Measurements from ENCODE around the gene BCL2L11.

The BCL2L11 gene

GRCh38 chr2:111167076-111167862 is 46.6 kb downstream of the BCL2L11 start:
- FAIRE-seq (no peak), DNase-seq (ENCODE audit: insufficient read length, low spot score) (no peak)

GRCh38 chr2:111167863-111168162 is 47.1 kb downstream of the BCL2L11 start:
- DNase-seq (ENCODE audit: insufficient read length, low spot score) = no peak
- FAIRE-seq = no peak

- no peak for FAIRE-seq
Observed at GRCh38 chr2:111168528-111169239, 48.0 kb downstream of the BCL2L11 start.

DNA sequence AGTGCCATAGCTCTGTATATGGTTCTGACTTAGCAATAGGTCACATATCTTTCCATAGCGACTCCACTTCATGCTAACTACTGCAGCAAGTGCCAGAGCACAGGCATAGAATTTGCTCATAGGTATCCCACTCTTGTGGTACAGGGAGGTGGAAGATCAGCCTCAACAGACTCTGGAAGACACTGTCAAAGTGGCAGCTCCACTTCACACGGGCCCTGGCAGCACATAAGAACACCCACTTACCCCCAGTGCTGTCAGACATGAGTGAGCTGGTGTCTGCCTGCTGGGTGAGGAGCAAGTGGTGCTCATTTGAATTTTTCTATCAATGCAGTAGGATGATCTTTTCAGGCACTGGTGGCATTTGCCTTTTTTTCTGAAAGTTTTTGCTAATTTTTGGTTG is 48.6 kb downstream of the BCL2L11 start:
- no peak for DNase-seq (ENCODE audit: insufficient read length, low spot score)
- FAIRE-seq = no peak

More at GRCh38 chr2:111168528-111169239, 48.0 kb downstream of the BCL2L11 start:
- DNase-seq (ENCODE audit: insufficient read length, low spot score) = peak; percentile 70

GRCh38 chr2:111169924-111170323 is 49.2 kb downstream of the BCL2L11 start:
- no peak for FAIRE-seq

DNA sequence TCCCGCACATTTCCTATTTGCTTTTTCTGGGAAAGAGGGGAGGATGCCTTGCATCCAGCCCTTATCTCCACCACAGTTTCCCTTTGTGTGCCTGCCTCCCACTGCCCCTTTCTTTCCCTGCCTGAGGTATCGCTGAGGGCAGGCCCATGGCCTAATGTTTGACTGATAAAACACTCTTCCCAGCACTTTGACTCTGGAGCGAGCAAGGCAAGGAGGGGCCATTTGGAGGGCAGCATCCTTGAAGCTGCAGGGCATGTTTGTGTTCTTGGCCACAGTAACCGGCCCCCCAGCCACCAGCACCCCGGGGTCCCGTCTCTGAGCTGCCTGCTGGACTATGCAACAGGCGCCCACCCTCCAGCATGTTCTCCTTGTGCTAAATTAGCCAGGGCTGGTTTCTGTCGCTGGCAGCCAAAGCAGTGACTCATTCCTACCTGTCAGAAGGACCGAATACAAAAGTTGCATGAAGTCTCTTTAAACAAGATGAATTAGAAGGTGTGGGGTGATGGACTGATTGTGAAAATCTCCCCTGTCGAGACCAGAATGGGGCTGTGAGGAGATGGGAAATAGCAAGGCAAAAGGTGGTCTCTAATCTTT is 50.7 kb downstream of the BCL2L11 start:
- no peak for DNase-seq (ENCODE audit: insufficient read length, low spot score)
- FAIRE-seq = no peak

More at GRCh38 chr2:111169924-111170323, 49.2 kb downstream of the BCL2L11 start:
- no peak for DNase-seq (ENCODE audit: insufficient read length, low spot score)

GRCh38 chr2:111172666-111173065 is 52.0 kb downstream of the BCL2L11 start:
- no peak for DNase-seq (ENCODE audit: insufficient read length, low spot score)
- no peak for FAIRE-seq

DNA sequence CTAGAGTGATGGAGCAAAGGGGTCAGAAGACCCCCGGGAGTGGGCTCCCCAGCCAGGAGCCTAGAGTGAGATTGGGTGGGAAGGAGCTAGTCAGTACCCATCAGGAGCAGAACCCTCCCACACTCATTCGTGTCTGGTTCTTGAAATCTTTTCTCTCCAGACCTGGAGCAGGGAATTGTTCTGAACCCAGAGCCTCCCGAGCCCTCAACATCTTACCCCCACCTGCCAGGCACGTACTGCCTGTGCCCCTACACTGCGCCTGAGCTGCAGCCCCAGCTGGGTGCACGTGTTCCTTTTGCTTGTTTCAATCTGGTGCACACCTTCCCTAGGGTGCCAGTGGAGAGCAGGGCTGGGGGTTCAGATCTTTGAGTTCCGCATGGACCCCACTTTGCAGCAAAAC is 52.6 kb downstream of the BCL2L11 start:
- FAIRE-seq = no peak

DNA sequence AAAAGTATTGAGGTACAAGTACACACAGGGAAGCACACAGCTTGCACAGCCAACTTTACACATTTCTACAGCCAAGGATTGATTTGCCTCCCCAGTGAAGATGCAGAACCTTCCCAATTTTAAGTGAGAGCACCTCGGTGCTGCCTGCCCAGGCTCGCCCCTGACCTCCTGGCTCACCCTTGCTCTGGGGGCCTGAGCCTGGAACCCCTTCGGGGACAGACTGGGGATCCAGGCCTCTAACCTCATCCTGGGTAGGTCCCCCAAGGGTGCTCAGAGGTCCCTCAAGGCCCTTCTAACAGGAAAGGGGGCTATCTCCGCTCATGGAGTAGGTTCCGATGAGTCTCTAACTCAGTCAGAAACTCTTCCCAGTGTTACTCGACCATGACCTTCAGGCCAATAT is 53.1 kb downstream of the BCL2L11 start:
- no peak for FAIRE-seq

More for the DNA sequence above, 52.6 kb downstream of the BCL2L11 start:
- DNase-seq (ENCODE audit: insufficient read length, low spot score) = no peak

GRCh38 chr2:111175615-111176014 is 54.9 kb downstream of the BCL2L11 start:
- DNase-seq (ENCODE audit: insufficient read length, low spot score) (no peak), FAIRE-seq (no peak)

More for the DNA sequence above, 53.1 kb downstream of the BCL2L11 start:
- DNase-seq (ENCODE audit: insufficient read length, low spot score) = no peak

DNA sequence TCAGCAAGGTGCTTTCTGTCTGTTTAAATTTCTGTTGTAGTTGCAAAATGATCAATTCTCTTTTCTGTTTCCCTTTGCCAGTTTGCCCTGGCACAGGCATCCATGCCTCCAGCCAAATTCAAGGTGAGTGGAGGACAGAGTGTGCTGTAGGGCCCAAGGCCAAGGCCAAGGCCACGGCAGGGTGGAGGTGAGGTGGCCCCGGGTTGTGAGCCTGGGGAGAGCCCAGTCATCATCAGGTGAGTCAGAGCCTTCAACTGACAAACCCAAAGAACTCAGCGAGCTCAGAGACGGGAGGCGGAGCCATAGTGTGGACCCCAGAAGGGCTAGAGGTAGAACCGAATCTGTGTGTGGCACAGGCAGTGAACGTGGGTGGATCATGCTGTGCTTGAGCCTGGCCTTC is 55.7 kb downstream of the BCL2L11 start:
- FAIRE-seq (no peak), DNase-seq (ENCODE audit: insufficient read length, low spot score) (no peak)

DNA sequence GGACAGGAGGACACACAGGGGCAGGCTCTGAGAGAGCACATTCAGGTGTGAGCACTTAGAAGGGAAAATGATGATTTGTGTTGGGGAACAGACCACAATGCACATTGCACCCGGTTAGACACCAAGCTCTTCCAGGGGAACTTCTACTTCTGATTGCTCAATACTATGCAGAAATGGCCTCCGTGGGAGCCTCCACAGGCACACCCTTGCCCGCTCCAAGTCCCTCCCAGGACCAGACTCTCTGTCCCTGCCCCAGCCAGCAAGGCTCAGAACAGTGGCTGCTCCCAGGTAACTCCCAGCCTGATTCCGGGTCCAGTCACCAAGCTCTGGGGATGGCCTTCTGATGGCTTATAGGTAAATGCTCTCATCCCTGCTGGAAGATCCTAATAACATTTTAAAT is 56.2 kb downstream of the BCL2L11 start:
- DNase-seq (ENCODE audit: insufficient read length, low spot score) = no peak
- FAIRE-seq = no peak

DNA sequence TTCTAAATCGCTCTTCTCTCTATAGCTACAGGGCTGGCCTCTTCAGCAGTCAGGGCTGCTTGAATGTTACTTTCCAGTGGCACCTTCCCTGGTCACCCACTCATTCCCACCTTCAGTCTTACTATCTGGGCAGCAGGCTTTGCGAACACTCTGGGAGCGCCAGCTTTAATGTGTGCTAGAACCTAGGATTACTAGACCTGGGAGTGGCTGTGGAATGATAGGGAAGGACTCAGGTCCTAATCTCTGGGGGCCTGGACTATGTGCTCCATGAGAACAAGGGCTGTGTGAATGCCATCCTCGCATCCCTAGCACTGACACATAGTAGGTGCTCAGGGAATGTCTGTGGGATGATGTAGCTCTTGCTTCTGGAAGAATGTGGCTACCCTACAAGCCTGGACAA is 57.6 kb downstream of the BCL2L11 start:
- FAIRE-seq (no peak), DNase-seq (ENCODE audit: insufficient read length, low spot score) (no peak)

DNA sequence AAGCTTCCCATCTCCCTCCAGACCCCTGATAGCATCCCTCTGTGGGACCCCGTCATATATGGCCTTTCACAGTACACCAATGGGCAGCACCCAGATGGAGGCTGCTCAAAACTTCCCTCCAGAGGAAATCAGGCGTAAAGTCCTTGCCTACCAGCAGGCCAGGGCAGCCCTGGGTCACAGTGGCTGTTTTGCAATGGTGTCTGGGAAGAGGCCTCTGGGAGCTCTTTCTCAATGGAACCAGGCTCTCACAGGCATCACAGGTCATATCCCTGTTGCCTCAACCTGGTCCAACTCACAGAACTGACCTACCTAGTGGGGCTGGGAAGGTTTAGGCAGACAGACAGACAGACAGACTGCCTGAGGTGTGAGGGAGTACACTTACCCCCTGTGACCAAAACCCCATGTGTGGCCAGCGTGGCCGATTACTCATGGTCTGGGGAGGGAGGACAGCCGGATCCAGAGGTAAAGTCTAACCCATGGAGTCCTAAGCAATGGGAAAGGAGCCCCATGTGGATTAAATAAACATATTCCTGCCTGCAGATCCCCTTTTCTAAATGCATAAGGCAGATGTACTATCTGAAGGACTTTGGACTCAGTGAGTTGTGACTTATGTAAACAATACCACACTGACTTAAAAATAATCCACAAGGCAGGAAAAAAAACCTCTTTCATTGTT is 58.2 kb downstream of the BCL2L11 start:
- FAIRE-seq (peak; percentile 36), DNase-seq (ENCODE audit: insufficient read length, low spot score) (no peak)

DNA sequence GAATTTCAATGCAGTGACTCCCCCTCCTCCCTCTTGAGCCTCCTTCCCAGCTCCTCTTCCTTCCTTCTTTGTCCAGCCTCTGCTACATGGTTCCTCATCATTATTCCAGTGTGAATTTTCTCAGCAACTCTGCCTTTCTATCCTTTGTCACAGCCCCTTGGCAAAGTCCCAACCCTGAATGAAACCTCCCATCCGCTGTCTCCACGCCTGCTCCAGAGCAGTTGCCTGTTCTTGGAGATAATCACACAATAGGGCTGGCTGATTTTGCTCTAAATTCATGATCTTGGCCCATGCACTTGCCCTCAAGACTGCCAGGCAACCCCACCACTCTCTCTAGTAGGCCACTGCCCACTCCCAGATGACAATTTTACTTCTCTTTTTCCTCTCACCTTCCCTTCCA is 61.4 kb downstream of the BCL2L11 start:
- FAIRE-seq (no peak), DNase-seq (ENCODE audit: insufficient read length, low spot score) (no peak)

- DNase-seq (ENCODE audit: insufficient read length, low spot score) (no peak), FAIRE-seq (no peak)
Observed at GRCh38 chr2:111182740-111183139, 62.0 kb downstream of the BCL2L11 start.

DNA sequence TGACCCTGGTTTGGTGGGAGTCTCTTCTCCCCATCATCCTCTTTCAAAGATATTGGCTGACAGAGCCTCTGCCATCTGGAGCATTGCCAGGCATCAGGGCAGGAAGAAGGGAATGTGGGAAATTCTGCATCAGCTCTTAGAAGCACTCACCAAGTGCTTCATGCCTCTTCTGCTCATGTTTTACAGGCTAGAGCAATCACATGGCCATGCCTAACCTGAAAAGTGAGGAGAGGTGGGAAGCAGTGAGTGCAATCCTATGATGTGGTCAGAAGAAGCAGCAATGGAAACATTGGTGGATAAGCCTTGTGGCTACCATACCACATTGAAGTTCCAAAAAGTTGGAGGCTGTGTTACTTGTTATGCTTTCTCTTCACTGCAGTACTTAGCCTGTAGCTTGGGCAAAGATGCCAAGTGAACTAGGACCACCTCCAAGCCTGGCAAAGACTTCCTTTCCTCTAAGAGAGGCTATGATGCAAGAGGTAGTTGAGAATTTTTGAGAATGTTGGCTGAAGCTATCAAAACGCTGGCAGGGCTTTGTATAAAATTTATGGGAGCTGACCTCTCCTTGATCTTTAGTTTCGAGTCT is 64.1 kb downstream of the BCL2L11 start:
- FAIRE-seq (no peak), DNase-seq (ENCODE audit: insufficient read length, low spot score) (no peak)

- FAIRE-seq = no peak
- DNase-seq (ENCODE audit: insufficient read length, low spot score) = no peak
Observed at GRCh38 chr2:111185361-111186022, 64.8 kb downstream of the BCL2L11 start.

- DNase-seq (ENCODE audit: insufficient read length, low spot score) (no peak), FAIRE-seq (no peak)
Observed at GRCh38 chr2:111186121-111186715, 65.5 kb downstream of the BCL2L11 start.

- no peak for DNase-seq (ENCODE audit: insufficient read length, low spot score)
- FAIRE-seq = no peak
Observed at GRCh38 chr2:111186933-111187332, 66.2 kb downstream of the BCL2L11 start.
